ENCODE measurements around the gene CCDC172.
"Not testable (repeated sequence)": the region's sequence is repeated elsewhere in the genome, so short reads cannot be mapped to it uniquely, and the experiment has no call there.

The CCDC172 gene

DNA sequence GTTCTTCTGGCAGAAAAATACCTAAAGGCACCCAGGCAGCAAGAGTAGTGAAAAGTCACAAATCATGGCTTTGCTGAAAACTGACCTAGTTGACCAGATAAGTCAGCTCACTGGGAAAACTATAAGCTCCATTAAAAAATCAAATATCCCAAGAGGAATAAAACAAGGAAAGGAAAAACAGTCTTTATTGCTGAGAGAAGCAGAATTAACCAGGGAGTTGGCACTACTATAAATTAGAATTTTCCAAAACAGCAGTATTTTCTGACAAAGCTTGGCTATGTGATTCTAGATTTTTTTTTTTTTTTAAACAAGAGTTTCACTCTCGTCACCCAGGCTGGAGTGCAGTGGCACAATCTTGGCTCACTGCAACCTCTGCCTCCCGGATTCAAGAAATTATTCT is 12.6 kb downstream of the CCDC172 start:
- DNase-seq (ENCODE audit: low spot score): no peak

DNA sequence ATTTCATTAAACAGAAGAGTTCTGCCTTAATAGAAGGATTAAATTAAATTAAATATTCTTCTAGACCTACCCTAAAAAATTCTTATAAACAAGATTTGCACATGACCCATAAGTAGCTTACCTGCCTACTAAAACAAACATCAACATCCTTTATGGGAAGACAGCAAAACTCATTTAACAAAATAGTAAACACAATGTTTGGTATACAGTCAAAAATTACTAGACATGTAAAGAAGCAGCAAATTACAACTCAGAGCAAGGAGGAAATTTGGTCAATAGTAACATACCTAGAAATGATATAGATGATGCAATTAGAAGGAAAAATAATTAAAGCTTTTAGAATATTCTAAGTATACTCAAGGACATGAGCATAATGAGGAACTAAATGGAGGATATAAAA is 27.9 kb downstream of the CCDC172 start:
- DNase-seq (ENCODE audit: low spot score): no peak

DNA sequence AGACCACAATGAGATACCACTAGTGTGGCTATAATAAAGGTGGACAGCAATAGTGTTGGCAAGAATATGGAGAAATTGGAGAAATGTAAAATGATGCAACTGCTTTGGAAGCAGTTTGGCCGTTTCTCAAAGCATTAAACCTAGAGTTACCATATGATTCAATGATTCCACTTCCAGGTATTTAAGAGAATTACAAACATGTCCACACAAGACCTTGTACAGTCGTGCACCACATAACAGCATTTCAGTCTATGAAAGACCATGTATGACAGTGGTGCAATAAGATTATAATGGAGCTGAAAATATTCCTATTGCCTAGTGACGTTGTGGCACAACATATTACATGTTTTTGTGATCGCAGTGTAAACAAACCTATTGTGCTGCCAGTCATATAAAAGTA is 29.6 kb downstream of the CCDC172 start:
- no peak for DNase-seq (ENCODE audit: low spot score)

DNA sequence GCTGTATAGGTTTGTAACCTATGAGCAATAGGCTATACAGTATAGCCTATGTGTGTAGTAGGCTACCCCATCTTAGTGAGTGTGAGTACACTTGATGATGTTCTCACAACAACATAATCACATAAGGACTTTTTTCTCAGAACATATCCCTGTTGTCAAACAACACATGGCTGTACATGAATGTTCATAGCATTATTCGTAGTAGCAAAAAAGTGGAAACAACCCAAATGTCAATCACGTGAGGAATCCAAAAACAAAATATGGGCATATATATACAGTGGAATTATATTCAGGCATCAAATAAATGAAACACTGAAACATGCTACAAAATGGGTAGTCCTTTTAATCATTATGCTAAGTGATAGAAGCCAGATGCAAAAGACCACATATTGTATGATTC is 31.1 kb downstream of the CCDC172 start:
- no peak for DNase-seq (ENCODE audit: low spot score)

DNA sequence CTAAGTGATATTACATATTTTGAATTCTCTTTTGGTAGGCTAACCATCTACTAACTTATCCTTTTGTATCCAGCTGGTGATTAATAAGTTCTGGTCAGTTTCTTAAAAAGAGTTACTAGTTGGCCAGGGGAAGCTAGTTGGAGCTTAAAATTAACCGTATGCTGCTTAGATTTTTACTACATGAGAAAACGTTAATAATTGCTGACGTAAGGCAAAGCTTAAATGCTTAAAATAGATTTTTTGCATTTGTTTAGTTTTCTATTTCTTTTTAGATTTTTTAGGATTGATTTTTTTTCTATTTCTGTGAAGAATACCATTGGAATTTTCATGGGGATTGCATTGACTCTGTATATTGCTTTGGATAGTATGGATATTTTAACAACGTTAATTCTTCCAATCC is 32.6 kb downstream of the CCDC172 start:
- DNase-seq (ENCODE audit: low spot score): no peak

DNA sequence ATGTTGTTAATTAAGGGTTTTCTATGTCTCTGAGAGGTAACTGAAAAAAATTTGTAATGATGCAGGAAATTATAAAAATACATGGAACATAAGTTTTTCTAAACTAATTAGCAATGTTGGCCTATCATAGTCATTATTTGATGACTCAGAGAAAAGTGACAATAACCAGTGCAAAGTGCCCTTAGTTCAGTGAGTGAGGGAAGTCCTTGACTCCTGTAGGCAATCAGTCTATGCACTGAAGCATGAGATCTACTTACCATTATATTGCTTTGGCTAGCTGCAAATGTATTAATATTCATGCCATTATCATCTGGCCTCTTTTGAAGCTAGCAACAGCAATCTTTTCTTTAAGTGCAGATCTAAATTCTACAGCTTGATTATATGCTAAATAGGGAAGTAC is 40.6 kb downstream of the CCDC172 start:
- no peak for DNase-seq (ENCODE audit: low spot score)

DNA sequence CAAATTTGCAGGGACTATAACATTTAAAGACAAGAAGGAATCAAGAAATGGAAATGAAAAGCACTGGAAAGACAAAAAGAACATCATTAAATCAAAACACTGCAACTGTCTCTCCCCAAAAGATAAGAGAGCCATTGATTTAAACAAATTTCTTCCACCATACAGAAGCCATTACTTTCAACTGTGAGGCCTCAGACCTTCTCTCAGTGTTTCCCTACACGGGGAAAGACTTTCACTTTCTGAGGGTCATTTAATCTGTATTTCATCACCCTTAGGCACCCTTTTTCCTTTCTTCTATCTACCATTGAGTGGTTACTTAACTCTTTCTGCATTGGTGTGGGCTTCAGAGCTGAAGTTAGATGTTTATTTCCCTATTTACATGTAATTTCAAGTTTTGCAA is 47.5 kb downstream of the CCDC172 start:
- DNase-seq (ENCODE audit: low spot score): no peak

DNA sequence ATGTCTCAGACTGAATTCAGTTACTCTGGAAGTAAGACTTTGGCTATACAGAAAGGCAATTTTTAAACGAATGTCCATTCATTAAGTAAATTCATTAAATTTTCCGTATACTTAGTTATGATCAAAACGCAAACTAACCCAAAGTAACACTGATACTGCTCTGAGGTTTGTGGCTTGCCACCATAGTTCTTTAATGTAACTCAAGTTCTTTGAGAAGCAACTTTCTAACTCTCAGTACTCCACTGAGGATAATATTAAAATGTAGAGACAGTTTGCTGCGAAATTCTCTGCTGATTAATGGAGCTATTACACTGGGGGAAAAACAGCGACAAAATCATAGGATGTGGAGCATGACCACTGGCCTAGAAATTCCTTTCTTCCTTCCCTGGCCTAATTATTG is 58.0 kb downstream of the CCDC172 start:
- DNase-seq (ENCODE audit: low spot score): no peak

DNA sequence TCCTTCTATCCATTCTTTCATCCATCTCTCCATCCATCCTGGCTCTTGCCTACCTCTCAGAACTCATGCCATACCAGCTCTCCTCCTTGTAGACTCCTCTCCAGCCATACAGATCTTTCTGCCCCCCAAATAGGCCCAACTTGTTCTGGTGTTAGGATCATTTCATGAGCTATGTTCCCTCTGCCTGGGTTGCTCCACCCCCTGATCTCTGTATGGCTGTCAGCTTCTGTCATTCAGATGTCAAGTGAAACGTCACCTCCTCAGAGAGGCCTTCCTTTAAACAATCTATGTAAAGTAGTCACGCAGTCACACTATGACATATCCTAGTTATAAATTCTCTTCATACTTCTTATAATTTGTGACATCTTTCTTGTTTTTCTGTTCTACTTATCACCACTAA is 61.1 kb downstream of the CCDC172 start:
- DNase-seq (ENCODE audit: low spot score): no peak

DNA sequence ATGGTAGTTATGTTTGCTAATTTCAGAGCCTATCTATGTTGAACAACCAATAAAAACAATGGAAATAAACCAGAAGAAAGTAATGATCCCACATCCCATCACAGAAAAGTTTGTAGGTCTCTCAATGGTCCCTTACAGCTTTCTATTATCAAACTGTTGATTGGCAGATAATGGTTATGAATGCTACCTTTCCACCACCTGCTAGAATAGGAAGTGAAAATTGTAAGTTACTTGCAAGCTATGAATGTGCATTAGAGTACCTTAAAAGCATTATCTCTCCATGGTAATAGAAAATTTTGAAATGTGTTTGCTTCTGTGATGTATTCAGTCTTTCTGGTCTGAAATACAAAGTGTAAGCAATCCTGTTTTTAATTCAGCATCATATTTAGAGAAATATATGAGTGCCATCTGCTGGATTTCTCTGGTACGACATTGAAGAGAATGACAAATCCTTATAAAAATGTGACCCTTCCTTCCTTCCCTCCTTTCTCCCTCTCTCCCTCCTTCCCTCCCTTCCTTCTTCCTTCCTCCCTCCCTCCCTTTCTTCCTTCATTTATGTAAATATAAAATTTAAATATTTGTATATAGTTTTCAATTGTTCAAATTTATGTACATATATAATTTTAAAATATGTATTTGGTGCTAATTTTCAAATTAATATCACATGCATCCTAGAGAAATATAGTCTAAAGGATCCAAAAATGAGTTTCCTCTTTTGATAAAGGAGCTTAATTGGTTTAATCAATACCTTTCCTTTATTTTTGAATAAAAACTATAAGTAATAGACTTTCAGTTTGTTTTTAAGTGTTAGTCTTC is 62.0 kb downstream of the CCDC172 start:
- no peak for DNase-seq (ENCODE audit: low spot score)

DNA sequence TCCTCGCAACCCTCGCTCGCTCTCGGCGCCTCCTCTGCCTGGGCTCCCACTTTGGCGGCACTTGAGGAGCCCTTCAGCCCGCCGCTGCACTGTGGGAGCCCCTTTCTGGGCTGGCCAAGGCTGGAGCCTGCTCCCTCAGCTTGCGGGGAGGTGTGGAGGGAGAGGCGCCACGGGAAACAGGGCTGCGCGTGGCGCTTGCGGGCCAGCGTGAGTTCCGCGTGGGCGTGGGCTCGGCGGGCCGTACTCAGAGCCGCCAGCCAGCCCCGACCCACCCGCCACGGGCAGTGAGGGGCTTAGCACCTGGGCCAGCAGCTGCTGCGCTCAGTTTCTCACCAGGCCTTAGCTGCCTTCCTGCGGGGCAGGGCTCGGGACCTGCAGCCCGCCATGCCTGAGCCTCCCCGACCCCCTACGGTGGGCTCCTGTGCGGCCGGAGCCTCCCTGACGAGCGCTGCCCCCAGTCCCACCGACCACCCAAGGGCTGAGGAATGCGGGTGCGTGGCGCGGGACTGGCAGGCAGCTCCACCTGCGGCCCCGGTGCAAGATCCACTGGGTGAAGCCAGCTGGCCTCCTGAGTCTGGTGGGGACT is 69.1 kb downstream of the CCDC172 start:
- not testable (repeated sequence) for DNase-seq (ENCODE audit: low spot score)

DNA sequence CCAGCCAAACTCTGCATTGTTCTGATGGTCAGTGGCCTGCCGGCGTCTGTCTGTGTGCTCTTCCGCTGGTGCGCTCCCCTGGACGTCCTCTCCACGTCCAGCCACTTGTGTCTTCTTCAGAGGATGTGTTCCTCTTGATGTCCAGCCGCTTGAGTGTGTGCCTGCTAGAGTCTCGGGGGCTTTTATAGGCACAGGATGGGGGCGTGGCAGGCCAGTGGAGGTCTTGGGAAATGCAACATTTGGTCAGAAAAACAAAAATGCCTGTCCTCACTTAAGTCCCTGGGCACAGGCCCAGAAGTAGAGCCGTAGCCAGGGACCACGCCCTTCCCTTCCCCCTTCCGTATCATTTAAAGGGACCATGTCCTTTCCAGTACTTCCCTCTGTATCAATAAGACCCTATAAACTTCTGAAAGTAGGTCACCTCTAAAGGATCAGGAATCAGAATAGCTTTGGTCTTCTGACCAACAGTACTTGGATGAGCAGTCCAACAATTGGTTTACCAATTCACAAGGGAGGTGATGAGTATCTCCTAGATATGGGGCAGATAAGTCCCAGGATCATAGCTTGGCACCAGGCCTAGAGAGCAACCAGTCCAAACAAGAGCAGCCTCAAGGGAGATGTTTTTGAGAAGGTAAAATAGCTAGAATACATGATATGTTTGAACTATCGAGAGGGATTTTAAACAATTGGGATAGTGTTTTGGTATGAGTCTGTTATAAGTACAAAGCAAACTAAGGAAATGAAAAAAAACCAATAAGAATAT is 71.2 kb downstream of the CCDC172 start:
- no peak for DNase-seq (ENCODE audit: low spot score)

DNA sequence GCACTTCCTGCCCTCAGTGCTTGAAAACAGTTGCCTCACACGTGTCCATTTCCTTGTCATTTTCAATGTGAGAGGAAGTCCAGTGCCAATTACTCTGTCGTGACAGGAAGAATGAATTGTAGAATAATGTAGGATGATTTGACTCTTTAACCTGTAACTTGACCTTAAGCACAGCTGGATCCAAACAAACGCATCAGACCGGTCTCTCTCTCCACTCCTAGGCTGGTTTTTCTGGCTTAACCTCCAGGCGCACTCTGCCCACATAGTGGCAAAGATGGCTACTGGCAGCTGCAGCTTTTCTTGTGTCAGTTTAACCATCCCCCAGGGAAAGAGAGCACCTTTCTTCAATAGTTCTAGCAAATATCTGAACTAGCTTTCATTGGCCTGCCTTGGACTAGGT is 74.0 kb downstream of the CCDC172 start:
- no peak for DNase-seq (ENCODE audit: low spot score)

DNA sequence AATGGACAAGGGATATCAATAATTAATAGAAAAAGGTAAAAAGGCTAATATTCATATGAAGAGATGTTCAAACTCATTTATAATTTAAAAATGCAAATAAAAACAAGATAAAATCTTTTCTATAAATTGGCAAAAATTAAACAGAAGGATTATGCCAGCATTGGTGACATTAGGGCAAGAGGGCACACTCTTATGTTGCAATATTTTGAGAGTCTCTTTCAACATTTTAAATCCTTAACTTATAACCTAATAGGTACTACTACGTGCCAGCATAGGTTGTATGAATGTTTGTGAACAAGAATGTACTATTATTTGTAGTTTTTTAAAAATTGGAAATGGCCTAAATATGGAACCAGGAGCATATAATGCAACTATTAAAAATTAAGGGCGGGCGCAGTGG is 78.6 kb downstream of the CCDC172 start:
- no peak for DNase-seq (ENCODE audit: low spot score)

DNA sequence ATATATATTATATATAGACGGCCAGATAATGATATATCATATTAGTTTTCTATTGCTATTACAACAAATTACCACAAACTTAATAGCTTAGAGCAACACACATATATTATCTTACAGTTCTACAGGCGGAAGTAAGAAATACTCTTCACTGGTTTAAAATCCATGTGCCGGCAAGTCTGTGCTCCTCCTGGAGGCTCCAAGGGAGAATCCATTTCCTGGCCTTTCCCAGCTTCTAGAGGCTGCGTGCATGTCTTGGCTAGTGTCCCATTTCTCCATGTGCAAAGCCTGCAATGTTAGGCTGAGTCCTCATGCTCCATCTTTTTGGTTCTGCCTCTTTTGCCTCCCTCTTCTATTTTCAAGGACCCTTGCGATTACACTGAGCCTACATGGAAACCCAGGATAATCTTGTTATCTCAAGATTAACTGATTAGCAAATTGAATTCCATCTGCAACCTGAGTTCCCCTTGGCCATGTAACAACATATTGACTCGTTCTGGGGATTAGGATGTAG is 79.5 kb downstream of the CCDC172 start:
- DNase-seq (ENCODE audit: low spot score): no peak

DNA sequence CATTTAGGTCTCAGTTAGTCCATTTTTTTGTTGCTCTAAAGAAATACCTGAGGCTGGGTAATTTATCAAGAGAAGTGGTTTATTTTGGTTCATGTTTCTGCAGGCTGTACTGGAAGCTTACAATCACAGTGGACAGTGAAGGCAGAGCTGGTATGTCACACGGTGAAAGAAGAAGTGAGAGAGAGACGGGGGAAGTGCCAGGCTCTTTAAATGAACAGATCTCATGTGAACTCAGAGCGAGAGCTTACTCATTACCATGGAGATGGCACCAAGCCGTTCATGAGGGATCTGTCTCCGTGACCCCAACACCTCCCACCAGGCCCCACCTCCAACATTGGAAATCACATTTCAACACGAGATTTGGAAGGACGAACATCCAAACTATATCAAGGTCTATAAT is 84.5 kb downstream of the CCDC172 start:
- DNase-seq (ENCODE audit: low spot score): no peak

DNA sequence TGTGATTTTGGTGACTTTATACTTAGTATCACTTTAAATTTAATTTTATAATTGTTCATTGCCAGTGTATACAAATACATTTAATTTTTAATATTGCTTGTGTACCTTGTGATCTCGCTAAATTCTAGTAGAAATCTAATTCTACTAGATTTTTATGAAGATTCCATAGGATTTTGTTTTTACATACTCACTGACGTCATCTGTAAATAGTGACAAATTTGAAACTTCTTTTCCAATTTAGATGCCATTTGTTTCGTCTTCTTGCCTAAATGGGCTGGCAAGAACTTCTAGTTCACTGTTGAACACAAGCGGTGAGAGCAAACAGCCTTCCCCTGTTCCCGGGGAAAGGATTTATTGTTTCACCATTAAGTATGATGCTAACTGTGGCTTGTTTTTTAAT is 86.1 kb downstream of the CCDC172 start:
- DNase-seq (ENCODE audit: low spot score): no peak

DNA sequence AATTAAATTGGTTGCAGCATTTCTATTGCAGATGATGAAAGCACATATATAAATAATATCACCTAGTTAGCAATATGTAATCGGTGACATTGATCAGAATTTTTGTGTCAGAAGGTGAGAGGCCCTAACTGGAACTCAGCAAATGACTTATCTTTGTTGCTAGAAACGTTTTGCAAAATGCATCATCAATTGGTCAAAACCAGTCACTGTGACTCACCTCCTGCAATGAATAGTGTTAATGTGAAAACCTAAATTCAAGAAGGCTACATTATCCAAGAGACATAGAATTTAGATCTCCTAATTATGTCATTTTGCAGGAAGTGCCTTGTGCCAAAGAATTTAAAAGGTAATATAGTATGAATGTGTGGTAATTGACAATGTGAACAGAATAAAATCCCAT is 93.6 kb downstream of the CCDC172 start:
- DNase-seq (ENCODE audit: low spot score): no peak

DNA sequence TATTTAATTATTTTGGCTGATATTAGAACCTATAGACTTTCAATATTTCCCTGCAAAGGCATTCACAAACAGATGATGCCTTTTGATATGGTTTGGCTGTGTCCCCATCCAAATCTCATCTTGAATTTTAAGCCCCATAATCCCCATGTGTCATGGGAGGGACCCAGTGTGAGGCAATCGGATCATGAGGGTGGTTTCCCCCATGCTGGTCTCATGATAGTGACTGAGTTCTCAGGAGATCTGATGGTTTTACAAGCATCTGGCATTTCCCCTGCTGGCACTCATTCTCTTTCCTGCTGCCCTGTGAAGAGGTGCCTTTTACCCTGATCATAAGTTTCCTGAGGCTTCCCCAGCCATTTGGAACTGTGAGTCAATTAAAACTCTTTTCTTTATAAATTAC is 94.1 kb downstream of the CCDC172 start:
- no peak for DNase-seq (ENCODE audit: low spot score)

DNA sequence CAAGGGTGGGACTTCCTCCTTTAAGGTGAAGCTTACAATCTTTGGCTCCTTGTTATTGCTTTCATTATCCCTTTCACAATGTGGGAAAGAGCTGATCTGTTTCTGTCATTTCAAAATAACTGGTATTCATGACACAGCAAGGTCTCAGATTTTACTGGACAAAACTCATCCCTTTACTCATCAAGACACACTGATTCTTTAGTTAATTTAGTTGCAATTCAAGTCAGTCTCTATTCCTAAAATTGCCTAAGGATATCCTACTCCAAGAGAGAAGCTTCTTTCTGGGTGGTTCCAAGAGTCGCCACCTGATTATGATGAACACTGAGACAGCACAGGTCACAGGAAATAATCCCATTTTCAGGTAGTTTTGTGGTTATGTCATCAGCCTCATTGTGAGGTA is 97.6 kb downstream of the CCDC172 start:
- no peak for DNase-seq (ENCODE audit: low spot score)

DNA sequence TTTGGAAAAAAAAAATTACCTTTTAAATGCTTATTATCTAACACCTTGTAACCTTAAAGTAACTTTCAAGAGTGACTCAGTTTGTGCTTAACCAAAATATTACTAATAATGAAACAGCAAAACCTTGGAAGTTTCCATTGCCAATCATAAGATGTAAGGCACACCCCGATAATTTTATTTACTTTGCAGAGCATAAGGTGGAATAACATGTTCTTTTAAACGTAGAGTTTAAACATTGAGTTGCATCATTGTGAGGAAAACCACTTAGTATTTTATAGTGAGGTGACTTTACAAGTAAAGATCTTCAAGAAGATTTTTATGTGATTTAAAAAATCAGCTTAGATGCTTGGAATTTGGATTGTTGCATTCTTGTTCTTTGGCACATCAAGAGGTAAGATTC is 103.4 kb downstream of the CCDC172 start, which contains the start of gene PNLIPRP3:
Gene PNLIPRP3 (plus strand): TSS at position 177 of the 400 bp plus-strand sequence. CDS start 166 bp downstream, at position 343.
- DNase-seq (ENCODE audit: low spot score): no peak

DNA sequence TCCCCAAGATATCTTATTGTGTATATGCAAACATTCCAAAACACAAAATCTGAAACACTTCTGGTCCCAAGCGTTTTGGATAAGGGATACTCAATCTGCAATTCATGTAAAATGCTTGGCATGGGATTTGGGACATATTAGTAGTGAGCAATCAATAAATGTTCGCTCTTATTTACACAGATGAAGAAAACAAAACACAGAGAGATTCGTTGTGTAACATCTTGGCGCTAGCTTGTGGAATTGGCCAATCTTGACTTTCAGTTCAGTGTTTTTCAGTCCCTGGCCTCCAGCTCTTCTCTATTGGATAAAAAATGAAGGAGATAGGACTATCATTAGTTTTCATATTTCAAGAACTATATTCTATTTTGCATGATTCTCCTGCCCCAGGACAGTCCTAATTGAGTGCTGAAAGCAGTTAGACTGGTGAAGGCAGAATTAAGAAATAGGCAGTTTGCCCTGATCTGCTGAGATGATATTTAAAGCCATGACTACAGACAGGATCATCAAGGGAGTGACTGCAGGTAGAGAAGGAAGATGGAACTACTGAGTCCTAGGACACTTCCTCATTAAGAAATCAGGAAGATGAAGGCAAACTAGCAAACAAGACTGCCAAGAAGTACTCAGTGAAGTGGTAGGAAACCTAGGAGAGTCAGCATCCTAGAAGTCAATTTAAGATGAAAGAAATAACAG is 105.2 kb downstream of the CCDC172 start:
- DNase-seq (ENCODE audit: low spot score): no peak
